Fibroblast of pulmonary artery (primary cell): Measurements from ENCODE around the gene FAM117B.

Source experiments
- DNase-seq: peaks from one replicate; pipeline ENCODE4 v3.0.0-alpha.2; 2010; ENCODE audit warnings: low read depth
- H3K4me3 ChIP-seq: replicated peaks from 2 replicates; pipeline ENCODE4 v1.5.1; 2011; ENCODE audit warnings: low read depth, mild to moderate bottlenecking, control low read depth, low read length, moderate library complexity
- TF ChIP-seq, protein P1 (sequence below): IDR thresholded peaks from 2 replicates; pipeline ENCODE4 v1.5.1; 2011; ENCODE audit warnings: mild to moderate bottlenecking, control low read depth, low read length, inconsistent platforms; ENCODE audit errors: missing control alignments

Gene FAM117B

DNA sequence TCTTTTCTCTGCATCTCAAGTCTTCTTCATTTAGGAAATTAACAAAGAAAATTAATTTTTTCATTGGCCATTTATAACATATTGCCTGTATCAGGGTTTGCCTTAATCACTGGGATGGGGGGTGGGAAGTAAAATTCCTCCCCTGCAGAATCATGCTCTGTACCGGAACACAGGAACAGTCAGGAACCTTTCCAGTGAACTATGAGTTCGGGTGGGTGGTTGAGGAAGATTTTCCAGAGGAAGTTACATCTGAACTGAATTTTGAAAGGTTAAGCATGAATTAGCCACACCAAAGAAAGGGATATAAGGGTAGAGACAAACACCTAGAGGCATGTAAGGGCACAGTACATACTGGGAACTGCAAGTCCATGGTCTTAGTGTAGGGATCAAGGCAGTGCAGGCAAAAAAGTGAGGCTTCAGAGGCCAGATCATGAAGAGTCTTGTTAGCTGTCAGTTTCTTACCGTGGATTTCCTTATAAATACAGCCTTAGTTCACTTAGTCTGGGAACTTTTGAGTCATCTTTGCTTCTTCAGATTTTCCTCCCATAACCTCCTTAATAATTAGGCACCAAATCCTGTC, 55.6 kb downstream of the FAM117B start:
- no peak overlapping the region for H3K4me3 ChIP-seq
- TF ChIP-seq, protein P1, sequence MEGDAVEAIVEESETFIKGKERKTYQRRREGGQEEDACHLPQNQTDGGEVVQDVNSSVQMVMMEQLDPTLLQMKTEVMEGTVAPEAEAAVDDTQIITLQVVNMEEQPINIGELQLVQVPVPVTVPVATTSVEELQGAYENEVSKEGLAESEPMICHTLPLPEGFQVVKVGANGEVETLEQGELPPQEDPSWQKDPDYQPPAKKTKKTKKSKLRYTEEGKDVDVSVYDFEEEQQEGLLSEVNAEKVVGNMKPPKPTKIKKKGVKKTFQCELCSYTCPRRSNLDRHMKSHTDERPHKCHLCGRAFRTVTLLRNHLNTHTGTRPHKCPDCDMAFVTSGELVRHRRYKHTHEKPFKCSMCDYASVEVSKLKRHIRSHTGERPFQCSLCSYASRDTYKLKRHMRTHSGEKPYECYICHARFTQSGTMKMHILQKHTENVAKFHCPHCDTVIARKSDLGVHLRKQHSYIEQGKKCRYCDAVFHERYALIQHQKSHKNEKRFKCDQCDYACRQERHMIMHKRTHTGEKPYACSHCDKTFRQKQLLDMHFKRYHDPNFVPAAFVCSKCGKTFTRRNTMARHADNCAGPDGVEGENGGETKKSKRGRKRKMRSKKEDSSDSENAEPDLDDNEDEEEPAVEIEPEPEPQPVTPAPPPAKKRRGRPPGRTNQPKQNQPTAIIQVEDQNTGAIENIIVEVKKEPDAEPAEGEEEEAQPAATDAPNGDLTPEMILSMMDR, result no peak
- no peak for DNase-seq

DNA sequence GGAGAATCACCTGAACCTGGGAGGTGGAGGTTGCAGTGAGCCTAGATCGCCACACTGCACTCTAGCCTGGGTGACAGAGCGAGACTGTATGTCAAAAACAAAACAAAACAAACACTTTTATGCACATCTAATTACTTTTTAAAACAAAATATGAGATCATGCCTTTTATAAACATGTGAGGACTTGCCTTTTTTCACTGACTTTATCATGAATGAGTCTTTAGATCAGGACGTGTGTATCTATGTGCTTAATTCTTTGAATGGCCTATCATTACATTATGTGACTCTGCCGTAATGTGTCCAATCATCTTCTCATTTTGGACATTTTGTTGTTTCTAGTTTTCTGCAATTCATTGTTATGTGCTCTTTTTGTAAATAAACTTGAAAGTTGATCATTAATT, 58.7 kb downstream of the FAM117B start:
- no peak for DNase-seq
- H3K4me3 ChIP-seq, result no peak overlapping the region
- TF ChIP-seq, protein P1, result no peak

DNA sequence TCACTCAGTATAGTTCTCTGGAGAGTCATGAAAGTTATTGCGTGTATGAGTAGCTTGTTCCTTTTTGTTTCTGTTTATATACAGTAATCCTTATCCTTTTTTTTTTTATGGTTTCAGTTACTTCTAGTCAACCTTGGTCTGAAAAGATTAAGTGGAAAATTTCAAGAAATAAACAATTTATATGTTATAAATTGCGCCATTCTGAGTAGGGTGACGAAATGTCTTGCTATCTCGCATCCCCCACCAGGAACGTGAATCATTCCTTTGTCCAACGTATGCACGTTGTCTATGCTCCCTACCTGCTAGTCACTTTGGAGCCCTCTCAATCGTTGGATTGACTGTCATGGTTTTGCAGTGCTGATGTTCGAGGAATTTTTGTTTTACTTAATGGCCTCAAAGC, 60.4 kb downstream of the FAM117B start:
- DNase-seq, result peak; percentile 33
- no peak overlapping the region for H3K4me3 ChIP-seq
- TF ChIP-seq, protein P1, result no peak

DNA sequence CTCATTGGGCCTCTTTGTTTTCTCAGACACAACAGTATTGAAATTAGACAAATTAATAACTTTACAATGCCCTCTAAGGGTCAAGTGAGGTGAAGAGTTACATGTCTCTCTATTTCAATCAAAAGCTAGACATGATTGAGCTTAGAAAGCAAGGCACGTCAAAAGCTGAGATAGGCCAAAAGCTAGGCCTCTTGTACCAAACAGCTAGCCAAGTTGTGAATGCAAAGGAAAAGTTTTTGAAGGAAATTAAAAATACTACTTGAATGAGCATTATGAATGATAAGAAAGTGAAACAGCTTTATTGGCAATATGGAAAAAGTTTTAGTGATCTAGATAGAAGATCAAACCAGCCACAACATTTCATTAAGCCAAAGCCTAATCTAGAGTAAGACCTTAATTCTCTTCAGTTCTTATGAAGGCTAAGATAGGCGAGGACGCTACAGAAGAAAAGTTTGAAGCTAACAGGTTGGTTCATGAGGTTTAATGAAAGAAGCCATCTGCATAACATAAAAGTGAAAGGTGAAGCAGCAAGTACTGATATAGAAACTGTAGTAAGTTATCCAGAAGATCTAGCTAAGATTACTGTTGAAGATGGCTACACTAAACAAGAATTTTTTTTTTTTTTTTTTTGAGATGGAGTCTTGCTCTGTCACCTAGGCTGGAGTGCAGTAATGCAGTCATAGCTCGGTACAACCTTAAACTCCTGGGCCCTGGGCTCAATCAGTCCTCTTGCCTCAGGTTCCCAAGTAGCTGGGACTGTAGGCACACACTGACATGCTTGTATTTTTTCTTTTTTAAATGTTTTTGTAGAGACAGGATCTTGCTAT, 65.5 kb downstream of the FAM117B start:
- TF ChIP-seq, protein P1, result no peak
- no peak overlapping the region for H3K4me3 ChIP-seq
- DNase-seq, result no peak

DNA sequence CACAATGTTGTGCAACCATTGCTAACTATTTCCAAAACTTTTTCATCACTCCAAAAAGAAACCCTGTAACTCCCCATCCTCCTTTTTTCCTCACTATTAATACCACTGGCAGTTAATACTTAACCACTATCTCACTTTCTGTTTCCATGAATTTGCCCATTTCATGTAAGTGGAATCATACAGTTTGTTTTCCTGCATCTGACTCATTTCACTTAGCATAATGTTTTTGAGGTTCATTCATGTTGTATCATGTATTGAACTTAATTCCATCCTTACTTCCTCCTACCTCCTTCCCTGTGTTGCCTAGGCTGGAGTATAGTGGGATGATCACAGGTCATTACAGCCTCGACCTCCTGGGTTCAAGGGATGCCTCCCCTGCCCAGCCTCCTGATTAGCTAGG, 68.3 kb downstream of the FAM117B start:
- TF ChIP-seq, protein P1, result no peak
- no peak overlapping the region for H3K4me3 ChIP-seq
- no peak for DNase-seq

DNA sequence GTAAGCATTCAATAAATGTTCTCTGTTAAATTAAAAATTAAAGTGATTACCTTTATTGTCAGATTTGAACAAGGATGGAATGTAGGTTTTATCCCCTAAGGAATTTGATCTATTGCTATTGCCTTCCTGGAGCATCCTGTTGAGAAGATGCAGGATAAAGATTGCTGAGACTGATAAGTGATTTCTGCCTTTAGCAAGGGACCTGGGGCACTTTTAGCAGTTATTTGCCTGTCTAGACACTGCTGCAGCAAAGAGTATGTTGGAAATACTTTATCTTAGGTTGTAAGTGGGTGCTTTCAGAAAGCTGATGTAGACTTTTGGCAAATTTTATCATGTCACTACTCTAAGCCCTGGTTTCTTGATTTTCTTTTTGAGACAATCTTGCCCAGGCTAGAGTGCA, 69.5 kb downstream of the FAM117B start:
- no peak overlapping the region for H3K4me3 ChIP-seq
- no peak for DNase-seq
- TF ChIP-seq, protein P1, result no peak
